Uterus (tissue), 4 donors: Measurements from ENCODE around the gene MALAT1. TPM values are rescaled to one million over a fixed set of nuclear protein-coding genes. Genes with fewer than 3 reads are reported as not detected.
"Not testable (repeated sequence)": the region's sequence is repeated elsewhere in the genome, so short reads cannot be mapped to it uniquely, and the experiment has no call there.

ENCODE experiments used
- DNase-seq, 2 donors: peaks; one replicate each; pipeline ENCODE4 v3.0.0-alpha.2; 2019 to 2020
- H3K27ac ChIP-seq, 2 donors: fragments of 200-600 bp; sonication (generic); 1 replicate in 1 of 2; 2 replicates in 1 of 2; pipeline ENCODE4 v1.5.1; 2016 to 2018
- H3K27me3 ChIP-seq, 2 donors: fragments of 200-600 bp; sonication (generic); one replicate each; pipeline ENCODE4 v1.5.1; 2018 to 2019; ENCODE audit warnings: control low read depth in 1 of 2
- H3K36me3 ChIP-seq, 2 donors: fragments of 200-600 bp; sonication (generic); one replicate each; pipeline ENCODE4 v1.5.1; 2019; ENCODE audit warnings: control low read depth in 1 of 2
- H3K4me1 ChIP-seq, 2 donors: fragments of 200-600 bp; sonication (generic); one replicate each; pipeline ENCODE4 v1.5.1; 2018 to 2019; ENCODE audit warnings: control low read depth in 1 of 2
- H3K4me3 ChIP-seq, 2 donors: fragments of 200-600 bp; sonication (generic); 1 replicate in 1 of 2; 2 replicates in 1 of 2; pipeline ENCODE4 v1.5.1; 2018 to 2019; ENCODE audit warnings: mild to moderate bottlenecking in 1 of 2
- H3K9me3 ChIP-seq, 2 donors: fragments of 200-600 bp; sonication (generic); one replicate each; pipeline ENCODE4 v1.5.1; 2019; ENCODE audit warnings: control low read depth in 1 of 2
- CTCF ChIP-seq, 4 experiments: fragments of 200-600 bp in 2 of 4; fragments of 450-650 bp in 2 of 4; sonication (generic) in 2 of 4; IDR thresholded peaks; one replicate each; pipeline ENCODE4 v1.5.1; 2016 to 2019; ENCODE audit warnings: antibody characterized with exemption in 4 of 4, mild to moderate bottlenecking in 2 of 4, moderate library complexity in 1 of 4
- POLR2A ChIP-seq, 2 donors: fragments of 450-650 bp; IDR thresholded peaks; one replicate each; pipeline ENCODE4 v1.6.1; 2016; ENCODE audit warnings: antibody characterized with exemption in 2 of 2, mild to moderate bottlenecking in 1 of 2, moderate library complexity in 1 of 2
- intact Hi-C: fragments of 100-400 bp; cut with DNase I; formaldehyde crosslinking; loops from one replicate; pipeline ENCODE4 v1.15.1; 2023; ENCODE audit warnings: low total_unique reads
- total RNA-seq, 4 donors: library from RNA; depleted of rRNA in 3 of 4; stranded (reverse); fragments of >200 nt in 3 of 4; gene quantifications; one replicate each; pipeline versions ENCODE4 v1.1.0 to v1.2.4, GENCODE V29; 2014 to 2023
- donor health status: DM: yes; HTN: yes; CAD: no.

MALAT1 gene
- total RNA-seq, 4 donors from 2014 or later: 6,732 to 19,335 (median 13,886) TPM

GRCh38 chr11:65516135-65516968 lies 17.5 kb downstream of the MALAT1 start:
- intact Hi-C loops: loop anchor here (5.0 kb wide), 1 partner anchor 144 kb away; no protein-coding TSS in a partner anchor
- no peak for TF ChIP-seq POLR2A (IDR thresholded peaks at IDR 0.05)
- TF ChIP-seq CTCF (IDR thresholded peaks at IDR 0.05): no peak
- no peaks in the 10 kb centered on the region for H3K4me1 ChIP-seq
- no peaks in the 10 kb centered on the region for H3K27me3 ChIP-seq
- no peak overlapping the region for H3K27ac ChIP-seq
- no peaks in the 10 kb centered on the region for H3K9me3 ChIP-seq
- H3K36me3 ChIP-seq: no peaks in the 10 kb centered on the region
- no peak for DNase-seq
- no peak overlapping the region for H3K4me3 ChIP-seq

- H3K4me3 ChIP-seq, H3K27ac ChIP-seq, H3K4me1 ChIP-seq, DNase-seq, H3K27me3 ChIP-seq, H3K36me3 ChIP-seq, H3K9me3 ChIP-seq: not testable (repeated sequence)
- intact Hi-C loops: loop anchor here (5.0 kb wide), 1 partner anchor 147 kb away; no protein-coding TSS in a partner anchor
Observed at GRCh38 chr11:65518941-65519549, 20.2 kb downstream of the MALAT1 start.

- DNase-seq, H3K9me3 ChIP-seq, H3K27ac ChIP-seq, H3K4me3 ChIP-seq, H3K36me3 ChIP-seq, intact Hi-C loops, H3K27me3 ChIP-seq: not testable (repeated sequence)
- peaks cover 3 to 10% of the 10 kb centered on the region in 2 donors for H3K4me1 ChIP-seq
Observed at GRCh38 chr11:65521777-65522521, 23.1 kb downstream of the MALAT1 start.

- H3K4me1 ChIP-seq: peaks cover 3 to 10% of the 10 kb centered on the region in 2 donors
- H3K36me3 ChIP-seq, H3K9me3 ChIP-seq, intact Hi-C loops, H3K4me3 ChIP-seq, H3K27me3 ChIP-seq, DNase-seq, H3K27ac ChIP-seq: not testable (repeated sequence)
Observed at GRCh38 chr11:65522718-65523630, 24.1 kb downstream of the MALAT1 start.

GRCh38 chr11:65523631-65523968 lies 24.8 kb downstream of the MALAT1 start:
- intact Hi-C loops, DNase-seq, H3K27me3 ChIP-seq, H3K9me3 ChIP-seq, H3K4me3 ChIP-seq, H3K36me3 ChIP-seq: not testable (repeated sequence)
- H3K4me1 ChIP-seq: peaks cover 3 to 10% of the 10 kb centered on the region in 2 donors
- H3K27ac ChIP-seq: peak overlapping the region; percentile 73 to 82

- H3K9me3 ChIP-seq: no peaks in the 10 kb centered on the region
- intact Hi-C loops: no loop called here
- no peaks in the 10 kb centered on the region for H3K27me3 ChIP-seq
- H3K36me3 ChIP-seq: no peaks in the 10 kb centered on the region
- peaks cover 3 to 10% of the 10 kb centered on the region in 2 donors for H3K4me1 ChIP-seq
- peak in 1 of 4 experiments; percentile 5 for TF ChIP-seq CTCF (IDR thresholded peaks at IDR 0.05)
- no peak for TF ChIP-seq POLR2A (IDR thresholded peaks at IDR 0.05)
- H3K27ac ChIP-seq: peak overlapping the region; percentile 73 to 82
- DNase-seq: peak; percentile 70
- H3K4me3 ChIP-seq: peak overlapping the region in 1 of 2 donors; percentile 24
Observed at GRCh38 chr11:65524014-65524740, 25.3 kb downstream of the MALAT1 start.
